PFSK-1 (cell line): Measurements from ENCODE around the gene NAA38.

Source experiments
- POLR2AphosphoS5 ChIP-seq: IDR thresholded peaks from 2 replicates; pipeline ENCODE4 v1.6.1; 2012; ENCODE audit warnings: low read depth, mild to moderate bottlenecking, control low read depth, low read length, moderate library complexity
- SIN3A ChIP-seq: IDR thresholded peaks from 2 replicates; pipeline ENCODE4 v1.6.1; 2012; ENCODE audit warnings: mild to moderate bottlenecking, low read length, moderate library complexity, borderline replicate concordance; ENCODE audit not compliant: insufficient read depth
- TAF1 ChIP-seq: IDR thresholded peaks from 2 replicates; pipeline ENCODE4 v1.6.1; 2012; ENCODE audit warnings: low read length, control low read depth, borderline replicate concordance; ENCODE audit not compliant: insufficient read depth
- TF ChIP-seq, protein P1 (sequence below), 2 experiments: IDR thresholded peaks; 2 replicates each; pipeline versions ENCODE4 v1.6.1 to v1.8.0; 2011 to 2012; ENCODE audit warnings: low read depth in 2 of 2, low read length in 2 of 2, control low read depth in 1 of 2, inconsistent platforms in 1 of 2, mild to moderate bottlenecking in 1 of 2, moderate library complexity in 1 of 2; ENCODE audit not compliant: insufficient read depth in 1 of 2

DNA sequence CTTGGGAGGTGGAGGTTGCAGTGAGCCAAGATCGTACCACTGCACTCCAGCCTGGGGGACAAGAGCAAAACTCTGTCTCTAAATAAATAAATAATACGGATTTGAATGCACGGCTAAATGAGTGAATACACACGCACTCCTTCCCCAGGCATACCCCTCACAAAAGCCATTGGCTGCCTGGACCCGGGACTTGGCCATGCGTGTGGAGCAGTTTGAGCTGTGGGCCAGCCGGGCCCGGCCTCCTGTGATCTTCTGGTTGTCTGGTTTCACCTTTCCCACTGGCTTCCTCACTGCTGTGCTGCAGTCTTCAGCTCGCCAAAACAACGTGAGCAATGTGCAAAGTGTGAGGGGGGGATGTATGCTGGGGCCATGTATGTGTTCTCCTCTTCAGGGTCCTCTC, 24.9 kb downstream of the NAA38 start:
- no peak for TF ChIP-seq SIN3A
- TF ChIP-seq, protein P1, sequence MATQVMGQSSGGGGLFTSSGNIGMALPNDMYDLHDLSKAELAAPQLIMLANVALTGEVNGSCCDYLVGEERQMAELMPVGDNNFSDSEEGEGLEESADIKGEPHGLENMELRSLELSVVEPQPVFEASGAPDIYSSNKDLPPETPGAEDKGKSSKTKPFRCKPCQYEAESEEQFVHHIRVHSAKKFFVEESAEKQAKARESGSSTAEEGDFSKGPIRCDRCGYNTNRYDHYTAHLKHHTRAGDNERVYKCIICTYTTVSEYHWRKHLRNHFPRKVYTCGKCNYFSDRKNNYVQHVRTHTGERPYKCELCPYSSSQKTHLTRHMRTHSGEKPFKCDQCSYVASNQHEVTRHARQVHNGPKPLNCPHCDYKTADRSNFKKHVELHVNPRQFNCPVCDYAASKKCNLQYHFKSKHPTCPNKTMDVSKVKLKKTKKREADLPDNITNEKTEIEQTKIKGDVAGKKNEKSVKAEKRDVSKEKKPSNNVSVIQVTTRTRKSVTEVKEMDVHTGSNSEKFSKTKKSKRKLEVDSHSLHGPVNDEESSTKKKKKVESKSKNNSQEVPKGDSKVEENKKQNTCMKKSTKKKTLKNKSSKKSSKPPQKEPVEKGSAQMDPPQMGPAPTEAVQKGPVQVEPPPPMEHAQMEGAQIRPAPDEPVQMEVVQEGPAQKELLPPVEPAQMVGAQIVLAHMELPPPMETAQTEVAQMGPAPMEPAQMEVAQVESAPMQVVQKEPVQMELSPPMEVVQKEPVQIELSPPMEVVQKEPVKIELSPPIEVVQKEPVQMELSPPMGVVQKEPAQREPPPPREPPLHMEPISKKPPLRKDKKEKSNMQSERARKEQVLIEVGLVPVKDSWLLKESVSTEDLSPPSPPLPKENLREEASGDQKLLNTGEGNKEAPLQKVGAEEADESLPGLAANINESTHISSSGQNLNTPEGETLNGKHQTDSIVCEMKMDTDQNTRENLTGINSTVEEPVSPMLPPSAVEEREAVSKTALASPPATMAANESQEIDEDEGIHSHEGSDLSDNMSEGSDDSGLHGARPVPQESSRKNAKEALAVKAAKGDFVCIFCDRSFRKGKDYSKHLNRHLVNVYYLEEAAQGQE (IDR thresholded peaks at IDR 0.05; ENCODE audit: insufficient read depth in 1 of 2, low read depth in 2 of 2, low read length in 2 of 2): no peak
- no peak for TF ChIP-seq POLR2AphosphoS5
- no peak for TF ChIP-seq TAF1
